ENCODE results near the gene KIRREL3. TPM values are rescaled to one million over a fixed set of nuclear protein-coding genes. Genes with fewer than 3 reads are reported as not detected.
A peak's percentile ranks its signal among the peaks of the same experiment; 100 is the strongest.

The KIRREL3 gene
- total and polyA plus RNA-seq, 3 donors from 2014 or later = 1.0 to 1.1 (median 1.1) TPM

DNA sequence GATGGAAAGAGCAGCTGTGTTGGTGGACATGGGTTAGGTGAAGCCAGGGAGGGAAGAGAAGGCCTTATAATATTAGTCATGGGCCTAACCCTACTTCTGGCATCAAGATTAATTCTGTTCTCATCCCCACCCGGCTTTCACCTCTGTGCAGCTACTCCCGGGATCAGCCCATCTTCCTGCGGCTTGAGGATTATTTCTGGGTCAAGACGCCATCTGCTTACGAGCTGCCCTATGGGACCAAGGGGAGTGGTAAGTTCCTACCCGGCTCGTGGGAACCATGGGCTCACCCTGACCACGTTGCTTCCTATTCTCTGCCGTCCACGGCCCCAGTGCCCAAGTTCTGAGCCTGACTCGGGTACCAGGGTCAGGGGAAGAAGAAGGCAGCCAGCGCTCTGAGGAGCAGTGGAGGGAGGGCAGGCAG is 593.5 kb downstream of the KIRREL3 start:
- TF ChIP-seq POLR2A (IDR thresholded peaks at IDR 0.05) = no peak
- no peak for TF ChIP-seq CTCF (IDR thresholded peaks at IDR 0.05)
- no peak for DNase-seq
- intact Hi-C loops (cut with DNase I; ENCODE audit: low total_unique reads) = no loop called here
- Histone ChIP-seq H3K9me3 (no peaks in the 10 kb centered on the region), H3K27ac (peak overlapping the region in 1 of 2 donors; percentile 54), H3K27me3 (no peaks in the 10 kb centered on the region), H3K4me3 (no peak overlapping the region), H3K36me3 (ENCODE audit: low read depth, missing control alignments) (no peaks in the 10 kb centered on the region), H3K4me1 (peaks cover 47% of the 10 kb centered on the region)
- 85% methylated on average over 12 of the region's 12 CpGs for WGBS, 2 donors

DNA sequence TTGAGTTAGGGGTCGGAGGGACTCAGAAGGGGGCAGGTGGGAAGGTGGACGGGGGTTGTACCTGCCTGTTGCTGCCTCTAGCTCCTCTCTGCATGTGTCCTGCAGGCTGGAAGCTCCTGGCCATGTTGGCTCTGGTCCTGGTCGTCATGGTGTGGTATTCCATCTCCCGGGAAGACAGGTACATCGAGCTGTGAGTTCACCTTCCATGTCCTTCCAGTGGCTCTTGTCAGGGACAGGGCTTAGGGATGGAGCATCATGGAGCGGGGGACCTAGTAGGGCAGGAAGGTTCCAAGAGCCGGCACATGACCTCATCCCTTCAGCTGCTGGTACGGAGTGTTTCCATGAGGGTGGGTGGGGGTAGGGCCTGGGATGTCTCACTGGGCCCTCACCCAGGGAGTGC is 594.2 kb downstream of the KIRREL3 start:
- 84 to 100% methylated on average over 3 to 8 of the region's 8 CpGs for WGBS, 2 donors
- DNase-seq = no peak
- Histone ChIP-seq H3K4me1 (peaks cover 46% of the 10 kb centered on the region), H3K4me3 (no peak overlapping the region), H3K36me3 (ENCODE audit: low read depth, missing control alignments) (no peaks in the 10 kb centered on the region), H3K27ac (peak overlapping the region in 1 of 2 donors; percentile 54), H3K27me3 (no peaks in the 10 kb centered on the region), H3K9me3 (no peaks in the 10 kb centered on the region)
- TF ChIP-seq CTCF (IDR thresholded peaks at IDR 0.05) = no peak
- TF ChIP-seq POLR2A (IDR thresholded peaks at IDR 0.05) = no peak
- intact Hi-C loops (cut with DNase I; ENCODE audit: low total_unique reads) = no loop called here

DNA sequence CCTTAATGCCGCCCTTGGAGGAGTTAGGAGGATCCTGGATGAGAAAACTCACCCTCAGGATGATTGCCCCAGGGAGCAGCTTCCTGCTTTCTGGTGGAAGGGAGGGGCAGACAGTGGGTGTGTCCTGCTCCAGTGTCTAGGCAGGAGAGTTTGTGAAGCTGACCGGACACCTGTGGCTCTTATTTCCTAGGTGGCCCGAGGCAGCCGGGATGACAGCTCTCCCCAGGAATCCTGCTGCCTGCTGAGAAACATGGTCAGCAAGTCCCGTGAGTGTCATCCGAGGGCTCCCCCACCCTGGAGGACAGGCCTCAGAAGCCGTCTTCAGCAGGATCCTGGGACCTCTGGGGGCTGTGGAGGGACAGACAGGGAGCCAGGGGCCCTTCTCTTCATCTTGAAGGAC is 594.7 kb downstream of the KIRREL3 start:
- Histone ChIP-seq H3K36me3 (ENCODE audit: low read depth, missing control alignments) (no peaks in the 10 kb centered on the region), H3K4me1 (peaks cover 46% of the 10 kb centered on the region), H3K9me3 (no peaks in the 10 kb centered on the region), H3K4me3 (no peak overlapping the region), H3K27me3 (no peaks in the 10 kb centered on the region), H3K27ac (peak overlapping the region in 1 of 2 donors; percentile 54)
- 67 to 87% methylated on average over 1 to 7 of the region's 7 CpGs for WGBS, 2 donors
- no peak for TF ChIP-seq CTCF (IDR thresholded peaks at IDR 0.05)
- no peak for TF ChIP-seq POLR2A (IDR thresholded peaks at IDR 0.05)
- intact Hi-C loops (cut with DNase I; ENCODE audit: low total_unique reads) = no loop called here
- DNase-seq = no peak

DNA sequence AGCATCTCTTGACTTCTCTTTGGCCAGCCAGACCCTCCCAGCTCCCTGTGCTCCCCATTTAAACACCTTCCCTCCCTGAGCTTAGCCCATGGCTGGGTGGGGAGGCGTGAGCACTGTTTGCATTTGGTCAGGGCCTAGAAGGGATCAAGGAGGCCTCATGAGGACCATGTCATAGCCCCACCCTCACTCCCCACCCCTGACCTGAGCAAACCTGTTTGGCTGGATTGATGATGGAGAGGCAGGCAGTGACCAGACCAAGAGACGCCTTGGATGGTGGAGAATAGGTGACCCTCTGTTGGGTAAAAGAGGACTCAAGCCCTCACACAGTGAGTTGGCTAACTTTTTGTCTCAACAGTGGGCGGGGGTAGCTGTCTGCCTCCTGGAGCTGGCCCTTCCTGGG is 595.2 kb downstream of the KIRREL3 start:
- Histone ChIP-seq H3K27ac (peak overlapping the region in 1 of 2 donors; percentile 11), H3K9me3 (no peaks in the 10 kb centered on the region), H3K36me3 (ENCODE audit: low read depth, missing control alignments) (no peaks in the 10 kb centered on the region), H3K27me3 (no peaks in the 10 kb centered on the region), H3K4me1 (peaks cover 46% of the 10 kb centered on the region), H3K4me3 (no peak overlapping the region)
- DNase-seq = no peak
- TF ChIP-seq CTCF (IDR thresholded peaks at IDR 0.05) = no peak
- TF ChIP-seq POLR2A (IDR thresholded peaks at IDR 0.05) = no peak
- intact Hi-C loops (cut with DNase I; ENCODE audit: low total_unique reads) = no loop called here
- 79 to 97% methylated on average over 3 of the region's 3 CpGs for WGBS, 2 donors

DNA sequence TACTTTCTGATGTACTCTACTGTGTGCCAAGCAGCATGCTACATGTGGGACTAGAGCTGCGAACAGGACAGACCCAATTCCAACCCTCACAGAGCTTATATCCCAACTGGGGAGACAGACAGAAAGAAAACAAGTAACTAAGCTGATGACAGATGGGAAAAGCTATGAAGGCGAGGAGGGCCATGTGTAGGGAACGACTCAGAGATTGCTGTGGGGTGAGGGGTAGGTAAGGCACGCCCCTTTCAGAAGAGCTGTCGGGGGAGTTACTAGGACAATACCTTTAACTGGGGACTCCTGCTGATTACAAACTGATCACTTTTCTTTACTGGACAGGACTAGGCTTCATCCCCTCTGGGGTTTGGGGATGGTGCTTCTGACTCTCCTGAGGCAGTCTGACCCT is 596.2 kb downstream of the KIRREL3 start:
- H3K27ac ChIP-seq = peak overlapping the region in 1 of 2 donors; percentile 11
- no peak for DNase-seq
- TF ChIP-seq CTCF (IDR thresholded peaks at IDR 0.05) (no peak), POLR2A (IDR thresholded peaks at IDR 0.05) (no peak)

More for the DNA sequence above, 596.2 kb downstream of the KIRREL3 start:
- intact Hi-C loops (cut with DNase I; ENCODE audit: low total_unique reads) = no loop called here
- 68 to 76% methylated on average over 5 of the region's 5 CpGs for WGBS, 2 donors
- peaks cover 51% of the 10 kb centered on the region for H3K4me1 ChIP-seq
- no peaks in the 10 kb centered on the region for H3K27me3 ChIP-seq
- H3K4me3 ChIP-seq = no peak overlapping the region
- H3K36me3 ChIP-seq (ENCODE audit: low read depth, missing control alignments) = no peaks in the 10 kb centered on the region
- no peaks in the 10 kb centered on the region for H3K9me3 ChIP-seq

Data from testis (tissue), 3 donors.